ENCODE measurements around the gene AMPH. TPM values are rescaled to one million over a fixed set of nuclear protein-coding genes. Genes with fewer than 3 reads are reported as not detected.
A peak's percentile ranks its signal among the peaks of the same experiment; 100 is the strongest.

The AMPH gene
- total and polyA plus RNA-seq, 9 of the 15 experiments (the other 6 are each of a cell fraction or from before 2014, with no cell fraction given), result 0.03 to 0.35 TPM; not detected in 7

DNA sequence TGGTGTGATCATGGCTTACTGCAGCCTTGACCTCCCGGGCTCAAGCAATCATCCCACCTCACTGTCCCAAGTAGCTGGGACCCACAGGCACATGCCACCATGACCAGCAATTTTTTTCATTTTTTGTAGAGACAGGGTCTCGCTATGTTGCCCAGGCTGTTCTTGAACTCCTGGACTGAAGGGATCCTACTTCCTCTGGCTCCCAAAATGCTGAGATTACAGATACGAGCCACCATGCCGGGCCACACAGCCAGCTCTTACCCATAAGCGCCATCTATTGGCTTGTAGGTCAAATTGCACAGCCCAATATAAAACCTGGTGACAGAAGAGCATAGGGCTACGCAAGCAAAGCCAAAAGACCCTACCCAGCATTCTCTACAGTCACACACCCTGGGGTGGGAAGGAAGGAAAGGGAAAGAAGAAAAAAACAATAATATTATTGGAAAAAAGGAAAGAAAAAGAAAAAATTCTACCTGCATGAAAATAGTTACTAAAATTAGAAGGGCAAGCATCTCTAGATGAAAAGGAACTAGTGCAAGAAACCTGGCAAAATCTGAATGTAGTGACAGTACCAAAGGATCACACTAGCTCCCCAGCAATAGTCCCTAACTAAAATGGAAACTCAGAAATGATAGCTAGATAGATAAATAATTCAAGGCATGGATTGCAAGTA is 29.4 kb upstream of the AMPH start (continued):
- TF ChIP-seq POLR2B (IDR thresholded peaks at IDR 0.05; ENCODE audit: low read depth, partially characterized antibody) (no peak), ETV5 (CRISPR knock-in tag; IDR thresholded peaks at IDR 0.05; ENCODE audit: low read depth) (no peak), ZNF41 (CRISPR knock-in tag; conservative IDR thresholded peaks at IDR 0.05) (no peak), ZNF197 (CRISPR knock-in tag; IDR thresholded peaks at IDR 0.05; ENCODE audit: low read depth) (no peak), CBFA2T3 (IDR thresholded peaks at IDR 0.05) (no peak), PTBP1 (IDR thresholded peaks at IDR 0.05; ENCODE audit: low read depth, low read length) (no peak), SNIP1 (IDR thresholded peaks at IDR 0.05; ENCODE audit: low read depth) (no peak), SIRT6 (IDR thresholded peaks at IDR 0.05; ENCODE audit: low read depth, low read length) (no peak), SMAD4 (CRISPR knock-in tag; conservative IDR thresholded peaks at IDR 0.05) (no peak), KLF16 (IDR thresholded peaks at IDR 0.05) (no peak), TRIM28 (IDR thresholded peaks at IDR 0.05) (no peak), RBM39 (optimal IDR thresholded peaks at IDR 0.05; ENCODE audit: low read depth, low read length) (no peak), HCFC1 (IDR thresholded peaks at IDR 0.05; ENCODE audit: low read depth, low read length) (no peak), RHOXF2B (CRISPR knock-in tag; conservative IDR thresholded peaks at IDR 0.05) (no peak), HNRNPH1 (optimal IDR thresholded peaks at IDR 0.05; ENCODE audit: low read depth, low read length) (no peak), WHSC1 (IDR thresholded peaks at IDR 0.05; ENCODE audit: low read length) (no peak), EWSR1 (IDR thresholded peaks at IDR 0.05; ENCODE audit: borderline replicate concordance, low read depth, partially characterized antibody) (no peak), ZNF143 (CRISPR knock-in tag; IDR thresholded peaks at IDR 0.05) (no peak), SETDB1 (IDR thresholded peaks at IDR 0.05; ENCODE audit: low read length) (no peak), MTA2 (IDR thresholded peaks at IDR 0.05; ENCODE audit: low read depth) (no peak), SREBF1 (IDR thresholded peaks at IDR 0.05; ENCODE audit: borderline replicate concordance, low read depth, low read length) (no peak), ZNF436 (CRISPR knock-in tag; IDR thresholded peaks at IDR 0.05) (no peak), SMC3 (conservative IDR thresholded peaks at IDR 0.05; ENCODE audit: insufficient read depth, low read depth, low read length) (peak; percentile 37), SAP30 (IDR thresholded peaks at IDR 0.05; ENCODE audit: borderline replicate concordance, insufficient read depth, low read depth, low read length, poor library complexity, severe bottlenecking) (no peak), POLR2H (tag; IDR thresholded peaks at IDR 0.05; ENCODE audit: low read depth) (no peak), MAFG (tag; conservative IDR thresholded peaks at IDR 0.05) (0 out of 2 replicates have a peak, but pooled peaks have one; percentile 18), BCOR (IDR thresholded peaks at IDR 0.05) (no peak)
- TF ChIP-seq, protein P1, sequence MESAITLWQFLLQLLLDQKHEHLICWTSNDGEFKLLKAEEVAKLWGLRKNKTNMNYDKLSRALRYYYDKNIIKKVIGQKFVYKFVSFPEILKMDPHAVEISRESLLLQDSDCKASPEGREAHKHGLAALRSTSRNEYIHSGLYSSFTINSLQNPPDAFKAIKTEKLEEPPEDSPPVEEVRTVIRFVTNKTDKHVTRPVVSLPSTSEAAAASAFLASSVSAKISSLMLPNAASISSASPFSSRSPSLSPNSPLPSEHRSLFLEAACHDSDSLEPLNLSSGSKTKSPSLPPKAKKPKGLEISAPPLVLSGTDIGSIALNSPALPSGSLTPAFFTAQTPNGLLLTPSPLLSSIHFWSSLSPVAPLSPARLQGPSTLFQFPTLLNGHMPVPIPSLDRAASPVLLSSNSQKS (CRISPR knock-in tag; IDR thresholded peaks at IDR 0.05), result no peak
- TF ChIP-seq, protein P2, sequence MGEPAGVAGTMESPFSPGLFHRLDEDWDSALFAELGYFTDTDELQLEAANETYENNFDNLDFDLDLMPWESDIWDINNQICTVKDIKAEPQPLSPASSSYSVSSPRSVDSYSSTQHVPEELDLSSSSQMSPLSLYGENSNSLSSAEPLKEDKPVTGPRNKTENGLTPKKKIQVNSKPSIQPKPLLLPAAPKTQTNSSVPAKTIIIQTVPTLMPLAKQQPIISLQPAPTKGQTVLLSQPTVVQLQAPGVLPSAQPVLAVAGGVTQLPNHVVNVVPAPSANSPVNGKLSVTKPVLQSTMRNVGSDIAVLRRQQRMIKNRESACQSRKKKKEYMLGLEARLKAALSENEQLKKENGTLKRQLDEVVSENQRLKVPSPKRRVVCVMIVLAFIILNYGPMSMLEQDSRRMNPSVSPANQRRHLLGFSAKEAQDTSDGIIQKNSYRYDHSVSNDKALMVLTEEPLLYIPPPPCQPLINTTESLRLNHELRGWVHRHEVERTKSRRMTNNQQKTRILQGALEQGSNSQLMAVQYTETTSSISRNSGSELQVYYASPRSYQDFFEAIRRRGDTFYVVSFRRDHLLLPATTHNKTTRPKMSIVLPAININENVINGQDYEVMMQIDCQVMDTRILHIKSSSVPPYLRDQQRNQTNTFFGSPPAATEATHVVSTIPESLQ (CRISPR knock-in tag; IDR thresholded peaks at IDR 0.05), result no peak

Data from K562 (cell line).